Calu3 (cell line): ENCODE data around the gene RBBP5. TPM values are rescaled to one million over a fixed set of nuclear protein-coding genes. Genes with fewer than 3 reads are reported as not detected.

ENCODE experiments used
- BruUV-seq: library from RNA; stranded (reverse); fragments of 400-500 nt; replicated peaks from 2 replicates; lab custom pipeline; 2021; lab: Mats Ljungman, UMichigan
- CTCF ChIA-PET: fragments of 300-600 bp; sonication (Branson Sonifier 250); formaldehyde crosslinking; loops from one replicate; lab custom pipeline; 2022; ENCODE audit warnings: antibody characterized with exemption; lab: Charles Lee
- DNase-seq: peaks from one replicate; pipeline ENCODE4 v3.0.0; 2022
- H3K27ac Mint-ChIP-seq: one replicate; pipeline ENCODE4 v1.8.0; 2022; ENCODE audit warnings: mixed read lengths; ENCODE audit not compliant: unreplicated experiment
- H3K27me3 Mint-ChIP-seq: one replicate; pipeline ENCODE4 v1.8.0; 2022; ENCODE audit warnings: mixed read lengths; ENCODE audit not compliant: unreplicated experiment
- H3K36me3 Mint-ChIP-seq: one replicate; pipeline ENCODE4 v1.8.0; 2022; ENCODE audit warnings: mild to moderate bottlenecking, moderate library complexity, mixed read lengths; ENCODE audit not compliant: insufficient read depth, unreplicated experiment
- H3K4me1 Mint-ChIP-seq: one replicate; pipeline ENCODE4 v1.8.0; 2022; ENCODE audit warnings: mild to moderate bottlenecking, low read depth, mixed read lengths; ENCODE audit not compliant: unreplicated experiment
- H3K4me3 Mint-ChIP-seq: one replicate; pipeline ENCODE4 v1.8.0; 2022; ENCODE audit warnings: mild to moderate bottlenecking, low read depth, moderate library complexity, mixed read lengths; ENCODE audit not compliant: unreplicated experiment
- H3K9me3 Mint-ChIP-seq: one replicate; pipeline ENCODE4 v1.8.0; 2022; ENCODE audit warnings: low read depth, mixed read lengths; ENCODE audit not compliant: unreplicated experiment
- intact Hi-C: fragments of 100-400 bp; cut with micrococcal nuclease; formaldehyde crosslinking; loops from one replicate; pipeline ENCODE4 v1.10.0; 2022; ENCODE audit not compliant: unreplicated experiment
- total RNA-seq: library from RNA; stranded (reverse); gene quantifications from 2 replicates; pipeline ENCODE4 v1.2.3, GENCODE V29; 2022
- TF ChIP-seq, protein P1 (sequence below): fragments of 200-600 bp; IDR thresholded peaks from one replicate; pipeline ENCODE4 v1.8.0; 2022; ENCODE audit warnings: antibody characterized with exemption; ENCODE audit not compliant: unreplicated experiment

Gene RBBP5
- total RNA-seq, 1 experiment from 2014 or later, result 22.0 TPM

DNA sequence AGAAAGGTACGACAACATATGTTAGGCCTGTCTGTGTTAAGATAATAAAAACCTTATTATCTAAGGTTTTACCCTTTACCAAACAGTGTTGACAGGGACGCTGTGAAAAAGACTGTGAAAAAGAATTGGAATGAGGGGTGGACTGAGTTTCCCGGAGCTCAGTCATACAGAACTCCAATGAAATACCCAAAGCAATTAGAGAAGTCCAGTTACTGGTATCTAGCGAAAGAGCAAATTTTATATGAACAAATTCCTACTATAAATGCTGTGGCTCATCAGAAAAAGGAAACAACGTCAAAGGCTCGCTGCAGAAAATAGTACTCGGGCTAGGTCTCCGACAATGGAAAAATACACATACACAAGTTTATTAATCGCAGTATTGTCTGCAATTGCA is 708 bp upstream of the RBBP5 start:
- intact Hi-C loops, result loop anchor here (5.0 kb wide), 1 partner anchor 135 kb away; no protein-coding TSS in a partner anchor
- peak overlapping the region; percentile 94 for H3K27ac Mint-ChIP-seq
- H3K4me1 Mint-ChIP-seq, result peaks cover 34% of the 10 kb centered on the region
- no peaks in the 10 kb centered on the region for H3K9me3 Mint-ChIP-seq
- BruUV-seq, result no TSS peak
- TF ChIP-seq, protein P1, sequence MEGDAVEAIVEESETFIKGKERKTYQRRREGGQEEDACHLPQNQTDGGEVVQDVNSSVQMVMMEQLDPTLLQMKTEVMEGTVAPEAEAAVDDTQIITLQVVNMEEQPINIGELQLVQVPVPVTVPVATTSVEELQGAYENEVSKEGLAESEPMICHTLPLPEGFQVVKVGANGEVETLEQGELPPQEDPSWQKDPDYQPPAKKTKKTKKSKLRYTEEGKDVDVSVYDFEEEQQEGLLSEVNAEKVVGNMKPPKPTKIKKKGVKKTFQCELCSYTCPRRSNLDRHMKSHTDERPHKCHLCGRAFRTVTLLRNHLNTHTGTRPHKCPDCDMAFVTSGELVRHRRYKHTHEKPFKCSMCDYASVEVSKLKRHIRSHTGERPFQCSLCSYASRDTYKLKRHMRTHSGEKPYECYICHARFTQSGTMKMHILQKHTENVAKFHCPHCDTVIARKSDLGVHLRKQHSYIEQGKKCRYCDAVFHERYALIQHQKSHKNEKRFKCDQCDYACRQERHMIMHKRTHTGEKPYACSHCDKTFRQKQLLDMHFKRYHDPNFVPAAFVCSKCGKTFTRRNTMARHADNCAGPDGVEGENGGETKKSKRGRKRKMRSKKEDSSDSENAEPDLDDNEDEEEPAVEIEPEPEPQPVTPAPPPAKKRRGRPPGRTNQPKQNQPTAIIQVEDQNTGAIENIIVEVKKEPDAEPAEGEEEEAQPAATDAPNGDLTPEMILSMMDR, result no peak
- H3K27me3 Mint-ChIP-seq, result no peaks in the 10 kb centered on the region
- CTCF ChIA-PET, result interaction anchor here (2.2 to 2.9 kb wide), 2 partner anchors 19 to 134 kb away, joined by 10 to 12 read pairs; no protein-coding TSS in a partner anchor
- DNase-seq, result no peak
- H3K36me3 Mint-ChIP-seq, result peaks cover 32% of the 10 kb centered on the region
- peak overlapping the region; percentile 93 for H3K4me3 Mint-ChIP-seq

DNA sequence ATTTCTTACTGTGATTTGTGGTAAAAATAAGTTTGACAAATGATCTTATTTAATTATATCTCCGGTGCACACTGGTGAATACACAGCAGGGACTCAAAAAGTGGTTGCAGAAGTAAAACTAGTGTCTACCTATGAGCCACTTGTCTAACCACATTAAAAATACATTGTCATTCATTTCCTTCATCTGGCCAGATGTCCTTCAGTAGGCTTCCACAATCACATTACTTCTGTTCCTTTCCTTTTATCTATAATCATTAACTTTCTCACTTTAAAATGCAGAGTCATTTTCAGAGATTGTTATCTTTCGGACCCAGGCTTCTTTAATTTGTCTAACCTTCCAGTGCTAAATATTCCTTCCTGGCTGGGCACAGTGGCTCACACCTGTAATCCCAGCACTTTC is 3.0 kb downstream of the RBBP5 start:
- CTCF ChIA-PET, result interaction anchor here (0.6 kb wide), 1 partner anchor 1397 kb away, joined by 4 read pairs; no protein-coding TSS in a partner anchor
- no TSS peak for BruUV-seq

DNA sequence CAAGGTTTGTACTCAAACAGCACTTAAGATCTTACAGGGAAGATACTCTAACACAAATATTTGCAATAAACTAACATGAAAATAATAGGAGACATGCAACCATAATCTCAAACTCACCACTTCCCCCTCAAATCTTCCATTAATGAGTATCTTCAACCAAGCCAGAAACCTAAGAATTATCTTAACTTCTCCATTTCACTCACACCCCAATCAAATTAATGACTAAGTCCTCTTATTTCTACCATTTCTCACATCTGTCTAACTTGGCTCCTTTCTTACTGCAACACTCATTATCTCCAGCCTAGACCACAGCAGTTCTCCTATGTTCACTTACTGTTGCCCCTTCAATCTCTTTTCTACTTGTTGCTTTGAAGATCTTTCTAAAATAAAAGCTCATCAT is 10.4 kb downstream of the RBBP5 start:
- Mint-ChIP-seq H3K36me3 (peaks cover 20% of the 10 kb centered on the region), H3K4me1 (no peaks in the 10 kb centered on the region), H3K27ac (no peak overlapping the region), H3K4me3 (no peak overlapping the region), H3K9me3 (no peaks in the 10 kb centered on the region), H3K27me3 (no peaks in the 10 kb centered on the region)
- intact Hi-C loops, result no loop called here
- TF ChIP-seq, protein P1, result no peak
- DNase-seq, result no peak
- CTCF ChIA-PET, result no interaction called here
- no TSS peak for BruUV-seq

More for the DNA sequence above, 3.0 kb downstream of the RBBP5 start:
- TF ChIP-seq, protein P1, result no peak
- Mint-ChIP-seq H3K36me3 (peaks cover 44% of the 10 kb centered on the region), H3K4me3 (no peak overlapping the region), H3K27me3 (no peaks in the 10 kb centered on the region), H3K4me1 (peaks cover 34% of the 10 kb centered on the region), H3K9me3 (no peaks in the 10 kb centered on the region), H3K27ac (no peak overlapping the region)
- DNase-seq, result no peak
- intact Hi-C loops, result no loop called here

DNA sequence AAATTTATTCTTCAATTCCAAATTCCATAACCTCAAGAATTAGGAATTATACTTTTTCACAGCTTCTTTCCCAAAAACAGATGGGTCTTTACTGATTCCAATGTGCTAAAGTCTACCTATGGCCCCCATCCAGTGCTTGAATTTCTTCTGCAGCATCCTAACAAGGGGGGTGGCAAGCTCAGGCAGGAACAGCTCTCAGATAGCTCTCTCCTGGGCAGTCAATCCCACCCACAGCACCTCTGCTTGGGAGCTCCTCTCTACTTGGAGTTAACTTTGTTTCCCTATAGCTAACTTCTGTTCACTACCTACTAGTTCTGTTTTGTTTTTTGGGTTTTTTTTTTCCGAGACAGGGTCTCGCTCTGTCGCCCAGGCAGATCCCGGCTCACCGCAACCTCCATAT is 12.1 kb downstream of the RBBP5 start:
- intact Hi-C loops, result no loop called here
- Mint-ChIP-seq H3K36me3 (peaks cover 11% of the 10 kb centered on the region), H3K9me3 (no peaks in the 10 kb centered on the region), H3K27me3 (no peaks in the 10 kb centered on the region), H3K4me1 (no peaks in the 10 kb centered on the region), H3K4me3 (no peak overlapping the region), H3K27ac (no peak overlapping the region)
- TF ChIP-seq, protein P1, result no peak
- CTCF ChIA-PET, result interaction anchor here (0.6 to 0.7 kb wide), 4 partner anchors 11 to 117 kb away, joined by 3 to 4 read pairs (median 3); no protein-coding TSS in a partner anchor
- BruUV-seq, result no TSS peak
- DNase-seq, result no peak
